ENCODE results near the gene STEAP2.
A peak's percentile ranks its signal among the peaks of the same experiment; 100 is the strongest.

The STEAP2 gene

DNA sequence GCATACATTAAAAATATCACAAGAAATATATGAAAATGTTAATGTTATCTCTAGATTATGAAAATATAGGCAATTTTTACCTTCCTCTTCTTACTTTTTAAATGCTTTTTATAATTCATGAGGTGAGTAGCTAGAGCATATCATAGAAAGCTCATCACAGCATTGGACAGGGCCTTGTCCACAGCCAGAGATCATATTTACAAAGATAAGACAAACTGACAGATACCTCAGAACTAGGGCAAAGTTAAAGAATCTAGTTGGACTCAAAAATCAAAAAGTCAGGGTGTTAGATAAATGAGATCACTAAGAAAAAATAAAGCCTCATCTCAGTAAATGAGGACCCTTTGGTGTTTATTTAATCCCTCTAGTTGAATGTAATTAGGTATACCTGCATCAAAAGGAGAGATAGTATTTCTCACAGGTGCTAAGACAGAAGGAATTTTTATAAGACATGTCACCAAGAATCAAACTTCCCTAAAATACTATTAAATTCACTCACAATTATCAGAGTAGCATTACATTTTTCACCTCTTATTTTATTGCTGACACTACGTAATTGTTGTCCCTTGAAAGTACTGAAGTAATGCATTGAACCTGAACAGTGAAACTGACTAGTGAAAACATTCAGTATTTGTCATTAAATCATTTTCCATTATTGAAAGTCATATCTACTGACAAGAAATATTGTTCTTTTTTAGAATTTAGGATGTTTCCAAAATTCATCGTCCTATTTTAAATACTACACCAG, 59.1 kb downstream of the STEAP2 start:
- no peak for DNase-seq (ENCODE audit: low read depth)

DNA sequence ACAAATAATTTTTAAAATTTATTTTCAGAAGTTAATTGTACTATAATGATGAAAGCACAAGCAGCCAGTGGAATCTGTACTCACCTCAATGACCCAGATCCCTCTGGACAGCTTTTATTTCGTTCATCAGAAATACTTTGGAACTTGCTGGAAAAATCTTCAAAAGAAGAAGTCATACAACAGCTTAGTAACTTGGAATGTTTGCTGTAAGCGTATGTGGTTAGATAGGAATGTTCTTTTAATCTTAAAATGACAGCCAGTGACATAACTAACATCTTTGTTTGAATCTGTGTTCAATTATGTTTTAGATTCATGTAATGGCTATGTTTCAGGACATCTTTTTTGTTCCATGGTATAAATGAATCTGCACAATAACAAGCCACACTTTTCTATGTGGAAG, 60.2 kb downstream of the STEAP2 start:
- peak; percentile 58 for DNase-seq (ENCODE audit: low read depth)

DNA sequence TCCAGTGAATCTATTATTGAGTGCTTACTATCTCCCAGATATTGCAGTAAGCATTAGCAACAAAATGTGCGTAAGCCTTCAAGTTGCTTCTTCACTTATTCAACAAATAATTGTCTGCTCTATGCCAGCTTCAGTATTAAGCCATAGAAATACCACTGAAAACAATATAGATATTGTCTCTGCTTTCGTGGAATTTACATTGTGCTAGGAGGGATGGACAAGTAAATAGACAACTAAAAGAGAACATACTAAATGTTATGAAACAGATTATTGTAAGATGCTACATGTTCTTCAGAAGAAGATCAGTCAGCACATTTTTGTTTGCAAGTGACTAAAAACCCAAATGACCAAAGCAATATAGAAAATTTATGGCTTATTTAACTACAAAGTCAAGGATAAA, 60.7 kb downstream of the STEAP2 start:
- DNase-seq (ENCODE audit: low read depth) = no peak

DNA sequence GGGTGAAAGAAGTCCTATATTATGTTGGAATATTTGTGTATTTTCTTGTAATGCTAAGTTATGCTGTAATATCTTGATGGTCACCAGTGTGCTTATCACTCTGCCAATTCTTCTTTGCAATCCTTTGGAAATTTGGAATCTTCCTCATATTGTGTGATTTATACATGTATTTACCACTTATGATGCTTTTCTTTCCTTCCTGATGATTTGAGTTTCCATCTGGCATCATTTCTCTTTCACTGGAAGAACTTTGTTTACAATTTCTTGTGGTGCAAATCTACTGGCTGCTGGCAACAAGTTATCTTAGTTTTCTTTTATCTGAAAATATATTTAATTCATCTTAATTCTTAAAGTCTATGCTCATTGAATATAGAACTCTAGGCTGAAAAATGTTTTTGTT, 62.6 kb downstream of the STEAP2 start:
- DNase-seq (ENCODE audit: low read depth) = no peak

DNA sequence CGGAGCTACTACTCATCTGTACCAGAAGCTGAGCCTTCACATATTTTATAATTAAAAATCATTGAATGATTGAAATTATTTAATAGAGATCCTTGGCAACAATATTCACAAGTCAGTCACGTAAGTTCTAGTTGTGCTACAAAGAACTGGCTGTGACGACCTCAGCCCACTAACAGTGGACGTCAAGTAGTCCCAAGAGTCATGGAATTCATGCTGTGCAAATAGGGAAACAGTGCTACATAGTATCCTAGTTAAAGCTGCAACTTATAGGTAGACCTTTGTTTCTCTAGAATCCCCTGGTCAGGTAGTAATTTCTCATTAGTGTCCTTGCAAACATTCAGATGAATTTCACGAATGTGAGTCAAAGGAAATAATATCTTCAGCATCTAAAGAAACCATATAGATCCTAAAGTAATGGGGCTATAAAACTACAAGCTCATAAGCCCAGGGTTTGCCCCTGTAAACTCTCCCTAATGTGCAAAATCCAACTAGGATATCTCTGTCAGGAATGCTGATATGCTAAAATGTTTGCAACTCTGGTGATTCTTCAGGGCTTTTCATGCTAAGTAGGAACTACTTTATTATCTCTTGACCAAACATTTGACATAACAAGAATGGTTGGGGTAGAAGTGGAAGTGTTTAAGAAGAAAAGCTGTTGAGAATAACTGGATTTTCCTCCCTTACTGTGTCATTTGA, 64.6 kb downstream of the STEAP2 start:
- DNase-seq (ENCODE audit: low read depth) = no peak

Data from HS-5 (cell line).